BE2C (cell line): ENCODE results near the gene CCDC88C.

Experiments used
- DNase-seq: peaks from one replicate; pipeline ENCODE4 v3.0.0-alpha.2; 2020
- H3K27me3 ChIP-seq: fragments of 250-450 bp; sonication (Bioruptor Pico); 2 replicates; pipeline ENCODE4 v1.5.1; 2020; ENCODE audit warnings: mild to moderate bottlenecking
- H3K36me3 ChIP-seq: fragments of 250-450 bp; sonication (Bioruptor Pico); 2 replicates; pipeline ENCODE4 v1.5.1; 2020; ENCODE audit warnings: mild to moderate bottlenecking
- H3K4me1 ChIP-seq: fragments of 250-450 bp; sonication (Bioruptor Pico); 2 replicates; pipeline ENCODE4 v1.5.1; 2020
- H3K4me3 ChIP-seq: 2 replicates; pipeline ENCODE4 v1.5.1; 2011; ENCODE audit warnings: low read depth, low read length
- H3K9me3 ChIP-seq: fragments of 250-450 bp; sonication (Bioruptor Pico); 2 replicates; pipeline ENCODE4 v1.5.1; 2020
- CTCF ChIP-seq: IDR thresholded peaks from 2 replicates; pipeline ENCODE4 v1.5.1; 2012; ENCODE audit warnings: mild to moderate bottlenecking, low read depth, low read length

The CCDC88C gene

GRCh38 chr14:91390165-91390778, 27.3 kb downstream of the CCDC88C start:
- Histone ChIP-seq H3K27me3 (no peaks in the 10 kb centered on the region), H3K9me3 (no peaks in the 10 kb centered on the region), H3K4me3 (no peak overlapping the region), H3K4me1 (no peaks in the 10 kb centered on the region), H3K36me3 (no peaks in the 10 kb centered on the region)
- no peak for DNase-seq
- TF ChIP-seq CTCF, result no peak

DNA sequence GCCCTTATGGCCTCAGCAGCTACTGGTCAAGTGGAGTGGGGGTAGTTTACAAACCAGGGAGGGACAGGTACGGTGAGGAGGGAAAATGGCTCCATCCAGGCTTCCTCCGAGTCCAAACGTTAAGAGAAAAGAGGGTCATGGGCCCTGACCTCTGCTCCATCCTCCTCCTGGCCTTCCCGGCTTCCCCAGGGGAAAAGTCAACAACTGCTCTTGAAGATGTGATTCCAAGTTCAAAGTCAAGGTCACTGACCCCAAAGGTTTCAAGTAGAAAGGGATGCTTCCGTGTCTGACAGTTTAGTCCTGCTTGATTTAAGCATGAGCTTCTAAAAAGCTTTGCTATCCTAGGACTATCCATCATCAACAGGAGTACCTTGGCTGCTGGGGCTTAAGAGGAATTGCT, 28.5 kb downstream of the CCDC88C start:
- no peak for DNase-seq
- H3K27me3 ChIP-seq, result no peaks in the 10 kb centered on the region
- TF ChIP-seq CTCF, result no peak
- H3K9me3 ChIP-seq, result no peaks in the 10 kb centered on the region
- no peak overlapping the region for H3K4me3 ChIP-seq
- no peaks in the 10 kb centered on the region for H3K4me1 ChIP-seq
- H3K36me3 ChIP-seq, result no peaks in the 10 kb centered on the region

- DNase-seq, result no peak
- Histone ChIP-seq H3K27me3 (no peaks in the 10 kb centered on the region), H3K36me3 (no peaks in the 10 kb centered on the region), H3K4me1 (no peaks in the 10 kb centered on the region), H3K4me3 (no peak overlapping the region), H3K9me3 (no peaks in the 10 kb centered on the region)
- no peak for TF ChIP-seq CTCF
Measured at GRCh38 chr14:91388551-91388975, 29.1 kb downstream of the CCDC88C start.

DNA sequence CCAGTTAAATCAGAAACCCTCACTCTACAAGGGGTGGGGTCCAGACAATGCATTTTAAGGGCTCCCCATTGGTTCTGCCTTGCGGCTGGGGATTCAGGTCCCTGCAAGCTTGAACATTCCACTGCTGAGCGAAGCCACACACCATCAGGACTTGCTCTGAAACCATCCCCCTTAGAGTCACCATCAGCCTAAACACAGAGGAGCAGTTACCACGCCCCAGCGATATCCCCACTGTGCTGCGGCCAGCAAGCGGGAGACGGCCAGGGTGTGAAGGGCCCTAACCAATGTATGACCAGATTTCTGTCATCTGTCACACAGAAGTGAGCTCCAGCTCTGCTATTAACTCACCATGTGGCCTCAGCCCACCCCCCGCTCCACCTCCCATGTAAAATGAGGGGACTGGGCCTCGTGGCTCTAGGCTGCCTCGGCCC, 29.7 kb downstream of the CCDC88C start:
- no peaks in the 10 kb centered on the region for H3K4me1 ChIP-seq
- no peak for DNase-seq
- TF ChIP-seq CTCF, result no peak
- no peaks in the 10 kb centered on the region for H3K9me3 ChIP-seq
- H3K27me3 ChIP-seq, result no peaks in the 10 kb centered on the region
- no peaks in the 10 kb centered on the region for H3K36me3 ChIP-seq
- no peak overlapping the region for H3K4me3 ChIP-seq

- TF ChIP-seq CTCF, result no peak
- no peak overlapping the region for H3K4me3 ChIP-seq
- no peaks in the 10 kb centered on the region for H3K9me3 ChIP-seq
- H3K27me3 ChIP-seq, result no peaks in the 10 kb centered on the region
- no peaks in the 10 kb centered on the region for H3K36me3 ChIP-seq
- H3K4me1 ChIP-seq, result no peaks in the 10 kb centered on the region
- DNase-seq, result no peak
Measured at GRCh38 chr14:91387169-91387835, 30.3 kb downstream of the CCDC88C start.

GRCh38 chr14:91385697-91386096, 31.9 kb downstream of the CCDC88C start:
- no peak for TF ChIP-seq CTCF
- H3K4me1 ChIP-seq, result no peaks in the 10 kb centered on the region
- H3K36me3 ChIP-seq, result no peaks in the 10 kb centered on the region
- no peak overlapping the region for H3K4me3 ChIP-seq
- no peaks in the 10 kb centered on the region for H3K27me3 ChIP-seq
- H3K9me3 ChIP-seq, result no peaks in the 10 kb centered on the region
- DNase-seq, result no peak
